Activated CD4-positive, alpha-beta T cell treated with anti-CD3 and anti-CD28 coated beads, Interleukin-2, amount 50 U/mL, for 16 hours (primary cell): ENCODE measurements around the gene PIEZO1.
A peak's percentile ranks its signal among the peaks of the same experiment; 100 is the strongest.
"Not testable (repeated sequence)": the region's sequence is repeated elsewhere in the genome, so short reads cannot be mapped to it uniquely, and the experiment has no call there.

Experiments used
- DNase-seq: peaks from one replicate; pipeline ENCODE4 v3.0.0-alpha.2; 2020

PIEZO1 gene, protein sequence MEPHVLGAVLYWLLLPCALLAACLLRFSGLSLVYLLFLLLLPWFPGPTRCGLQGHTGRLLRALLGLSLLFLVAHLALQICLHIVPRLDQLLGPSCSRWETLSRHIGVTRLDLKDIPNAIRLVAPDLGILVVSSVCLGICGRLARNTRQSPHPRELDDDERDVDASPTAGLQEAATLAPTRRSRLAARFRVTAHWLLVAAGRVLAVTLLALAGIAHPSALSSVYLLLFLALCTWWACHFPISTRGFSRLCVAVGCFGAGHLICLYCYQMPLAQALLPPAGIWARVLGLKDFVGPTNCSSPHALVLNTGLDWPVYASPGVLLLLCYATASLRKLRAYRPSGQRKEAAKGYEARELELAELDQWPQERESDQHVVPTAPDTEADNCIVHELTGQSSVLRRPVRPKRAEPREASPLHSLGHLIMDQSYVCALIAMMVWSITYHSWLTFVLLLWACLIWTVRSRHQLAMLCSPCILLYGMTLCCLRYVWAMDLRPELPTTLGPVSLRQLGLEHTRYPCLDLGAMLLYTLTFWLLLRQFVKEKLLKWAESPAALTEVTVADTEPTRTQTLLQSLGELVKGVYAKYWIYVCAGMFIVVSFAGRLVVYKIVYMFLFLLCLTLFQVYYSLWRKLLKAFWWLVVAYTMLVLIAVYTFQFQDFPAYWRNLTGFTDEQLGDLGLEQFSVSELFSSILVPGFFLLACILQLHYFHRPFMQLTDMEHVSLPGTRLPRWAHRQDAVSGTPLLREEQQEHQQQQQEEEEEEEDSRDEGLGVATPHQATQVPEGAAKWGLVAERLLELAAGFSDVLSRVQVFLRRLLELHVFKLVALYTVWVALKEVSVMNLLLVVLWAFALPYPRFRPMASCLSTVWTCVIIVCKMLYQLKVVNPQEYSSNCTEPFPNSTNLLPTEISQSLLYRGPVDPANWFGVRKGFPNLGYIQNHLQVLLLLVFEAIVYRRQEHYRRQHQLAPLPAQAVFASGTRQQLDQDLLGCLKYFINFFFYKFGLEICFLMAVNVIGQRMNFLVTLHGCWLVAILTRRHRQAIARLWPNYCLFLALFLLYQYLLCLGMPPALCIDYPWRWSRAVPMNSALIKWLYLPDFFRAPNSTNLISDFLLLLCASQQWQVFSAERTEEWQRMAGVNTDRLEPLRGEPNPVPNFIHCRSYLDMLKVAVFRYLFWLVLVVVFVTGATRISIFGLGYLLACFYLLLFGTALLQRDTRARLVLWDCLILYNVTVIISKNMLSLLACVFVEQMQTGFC (N-terminal part only)

DNA sequence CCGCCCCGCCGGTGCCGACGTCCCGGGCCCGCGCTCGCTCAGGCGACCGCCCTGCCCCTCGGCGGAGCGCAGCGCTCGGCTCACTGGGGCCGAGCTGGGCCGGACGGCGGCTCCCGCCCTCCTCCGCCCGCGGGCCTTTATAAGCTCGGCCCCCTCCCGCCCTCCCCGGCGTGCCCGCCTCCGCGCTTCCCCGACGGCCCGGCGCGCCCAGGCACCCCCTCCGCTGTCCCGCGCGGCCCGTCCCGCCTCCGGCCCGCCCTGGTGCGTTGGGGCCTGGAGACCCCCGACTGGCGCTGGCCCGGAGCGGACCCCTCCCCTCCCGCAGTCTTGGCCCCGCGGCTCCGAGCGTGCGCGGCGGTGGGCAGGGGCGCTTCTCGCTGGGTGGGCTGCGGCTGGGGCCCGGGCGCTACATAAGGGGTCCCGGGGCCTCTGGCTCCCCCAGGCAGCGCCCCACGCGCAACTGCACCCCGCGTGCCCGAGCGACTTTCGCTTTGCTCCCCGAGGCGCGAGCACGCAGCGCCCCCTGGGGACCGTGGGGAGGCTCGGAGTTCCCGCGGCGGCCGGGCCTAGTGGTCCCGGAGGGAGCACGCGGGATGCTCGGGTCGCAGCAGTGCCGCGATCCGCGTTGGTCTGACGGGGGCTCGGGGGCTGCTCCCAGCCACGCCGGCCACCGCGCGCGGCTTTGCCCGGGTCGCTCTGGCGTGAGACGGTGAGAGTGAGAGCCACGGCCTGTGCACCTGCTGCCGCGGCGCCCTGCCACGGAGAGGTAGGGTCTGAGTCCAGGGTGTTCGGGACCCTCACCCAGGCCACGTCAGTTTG lies at the start of gene PIEZO1:
Gene PIEZO1 (minus strand): TSS at position 115 of the 819 bp plus-strand sequence. CDS start 256 bp downstream, outside the sequence.
- peak; percentile 75 for DNase-seq

DNA sequence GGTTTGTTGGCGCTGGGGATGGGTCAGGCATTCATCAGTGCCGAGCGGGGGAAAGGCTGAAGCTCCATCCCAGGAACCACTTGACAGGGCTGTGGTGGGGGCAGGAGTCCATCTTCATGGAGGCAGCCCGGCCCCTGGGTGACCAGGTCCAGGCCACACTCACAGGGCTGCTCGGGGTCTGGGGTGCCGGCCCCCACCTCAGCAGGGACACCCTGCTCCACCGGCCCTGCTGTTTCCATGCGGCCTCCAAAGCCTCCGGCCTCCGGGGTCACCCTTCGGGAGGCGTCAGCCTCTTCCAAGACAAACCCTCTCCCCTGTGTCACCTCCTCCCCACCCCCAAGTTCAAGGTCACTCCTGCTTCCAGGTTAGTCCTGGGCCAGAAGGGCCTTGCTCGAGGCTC lies 49.6 kb upstream of the PIEZO1 start:
- no peak for DNase-seq

DNA sequence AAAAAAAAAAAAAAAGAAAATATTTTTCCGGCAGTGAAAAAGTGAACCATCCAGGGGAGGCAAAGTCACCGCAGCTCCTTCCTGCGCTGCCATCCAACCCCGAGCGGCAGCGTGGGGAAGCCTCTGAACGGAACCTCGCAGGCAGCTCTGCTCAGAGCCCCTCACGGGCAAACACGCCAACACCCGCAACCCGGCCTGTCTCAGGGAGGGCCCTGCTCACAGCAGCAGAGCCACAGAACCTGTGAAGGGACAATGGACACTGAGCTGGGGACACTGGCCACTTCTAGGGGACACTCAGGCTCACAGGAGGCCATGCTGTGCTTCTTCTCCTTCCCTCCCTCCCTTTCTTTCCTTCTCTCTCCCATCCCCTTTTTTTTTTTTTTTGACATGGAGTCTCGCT lies 48.1 kb upstream of the PIEZO1 start:
- no peak for DNase-seq

DNA sequence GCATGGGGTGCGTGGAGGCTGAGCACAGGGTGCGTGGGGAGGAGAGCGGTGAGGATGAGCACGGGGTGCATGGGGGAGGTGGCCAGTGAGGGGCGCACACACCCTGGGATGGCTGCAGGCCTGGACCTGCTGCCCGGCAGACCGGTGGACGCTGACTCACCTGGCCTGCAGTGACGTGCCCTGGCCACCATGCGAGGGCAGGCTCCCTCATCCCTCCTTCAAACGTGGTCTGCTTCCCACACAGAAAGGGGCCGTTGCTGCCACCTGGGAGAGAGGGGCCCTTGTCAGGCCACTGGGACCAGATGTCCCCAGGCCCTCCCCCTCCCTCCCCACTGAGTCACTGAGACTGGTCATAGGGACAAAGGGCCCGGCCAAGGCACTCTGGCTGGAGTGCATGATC lies 46.8 kb upstream of the PIEZO1 start:
- no peak for DNase-seq

DNA sequence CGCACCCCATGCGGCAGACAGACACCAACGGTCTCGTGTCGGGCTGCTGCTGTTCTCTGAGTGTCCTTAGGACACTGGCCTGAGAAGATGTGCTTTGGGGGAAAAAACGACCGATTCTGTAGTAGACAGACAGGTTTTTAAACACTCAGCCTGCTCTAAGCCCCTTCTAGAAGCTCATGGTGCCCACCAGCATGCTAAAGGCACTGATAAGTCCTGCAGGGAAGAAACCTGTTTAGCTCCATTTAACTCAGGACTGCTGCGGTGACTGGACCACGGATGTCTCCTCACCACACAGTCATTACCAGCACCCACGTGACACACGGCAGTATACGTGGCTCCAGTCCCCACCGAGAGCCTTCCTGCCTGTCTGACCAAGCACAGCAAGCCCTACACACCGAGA lies 45.8 kb upstream of the PIEZO1 start:
- DNase-seq, result no peak

DNA sequence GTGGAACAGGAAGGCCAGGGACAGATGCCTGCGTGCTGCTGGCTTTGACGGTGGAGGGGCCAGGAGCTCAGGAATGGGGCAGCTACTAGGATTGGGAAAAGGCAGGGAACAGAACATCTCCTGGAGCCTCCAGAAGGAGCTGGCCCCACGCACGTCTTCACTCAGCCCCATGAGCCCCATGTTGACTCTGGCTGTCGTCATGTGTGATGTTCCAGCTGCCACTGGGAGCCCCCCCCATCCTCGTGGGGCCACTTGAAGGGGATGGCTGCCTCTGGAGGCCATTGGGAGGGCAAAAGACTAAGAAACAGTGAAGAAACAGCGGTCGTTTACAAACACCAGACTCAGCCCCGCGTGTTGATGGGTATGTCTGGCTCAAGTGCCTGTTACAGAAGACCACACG lies 45.2 kb upstream of the PIEZO1 start:
- no peak for DNase-seq

DNA sequence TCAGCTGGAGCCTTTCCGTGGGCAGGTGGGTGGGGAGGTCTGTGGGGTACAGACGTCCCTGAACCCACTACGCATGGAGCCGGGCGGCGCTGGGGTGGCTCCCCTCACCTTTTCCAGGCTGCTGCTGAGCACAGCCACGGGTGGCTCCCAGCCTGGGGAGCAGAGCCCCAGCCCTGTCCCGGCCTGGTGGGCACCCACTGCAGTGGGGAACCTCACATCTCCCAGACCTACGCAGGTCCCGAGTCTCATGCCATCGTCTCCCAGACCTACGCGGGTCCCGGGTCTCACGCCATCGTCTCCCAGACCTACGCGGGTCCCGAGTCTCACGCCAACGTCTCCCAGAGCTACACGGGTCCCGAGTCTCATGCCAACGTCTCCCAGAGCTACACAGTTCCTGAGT lies 43.7 kb upstream of the PIEZO1 start:
- no peak for DNase-seq

DNA sequence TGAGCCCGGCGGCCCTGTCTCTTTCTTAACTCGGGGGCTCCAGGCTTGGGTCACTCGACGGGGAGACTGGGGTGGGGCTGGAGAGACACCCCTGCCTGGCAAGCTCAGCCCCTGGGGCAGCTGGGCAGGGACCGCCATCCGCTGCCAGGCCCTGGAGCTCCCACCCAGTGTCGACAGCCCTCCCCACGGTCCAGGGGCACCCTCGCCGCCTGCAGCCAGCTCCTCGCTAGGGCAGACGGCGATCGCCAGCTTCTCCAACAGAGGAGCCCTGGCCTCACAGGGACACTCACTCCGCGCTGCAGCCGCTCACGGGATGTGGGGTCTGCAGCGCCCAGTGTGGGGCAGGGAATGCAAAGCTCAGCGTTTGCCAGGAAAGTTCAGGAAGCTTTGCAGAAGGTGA lies 42.7 kb upstream of the PIEZO1 start:
- DNase-seq, result no peak

DNA sequence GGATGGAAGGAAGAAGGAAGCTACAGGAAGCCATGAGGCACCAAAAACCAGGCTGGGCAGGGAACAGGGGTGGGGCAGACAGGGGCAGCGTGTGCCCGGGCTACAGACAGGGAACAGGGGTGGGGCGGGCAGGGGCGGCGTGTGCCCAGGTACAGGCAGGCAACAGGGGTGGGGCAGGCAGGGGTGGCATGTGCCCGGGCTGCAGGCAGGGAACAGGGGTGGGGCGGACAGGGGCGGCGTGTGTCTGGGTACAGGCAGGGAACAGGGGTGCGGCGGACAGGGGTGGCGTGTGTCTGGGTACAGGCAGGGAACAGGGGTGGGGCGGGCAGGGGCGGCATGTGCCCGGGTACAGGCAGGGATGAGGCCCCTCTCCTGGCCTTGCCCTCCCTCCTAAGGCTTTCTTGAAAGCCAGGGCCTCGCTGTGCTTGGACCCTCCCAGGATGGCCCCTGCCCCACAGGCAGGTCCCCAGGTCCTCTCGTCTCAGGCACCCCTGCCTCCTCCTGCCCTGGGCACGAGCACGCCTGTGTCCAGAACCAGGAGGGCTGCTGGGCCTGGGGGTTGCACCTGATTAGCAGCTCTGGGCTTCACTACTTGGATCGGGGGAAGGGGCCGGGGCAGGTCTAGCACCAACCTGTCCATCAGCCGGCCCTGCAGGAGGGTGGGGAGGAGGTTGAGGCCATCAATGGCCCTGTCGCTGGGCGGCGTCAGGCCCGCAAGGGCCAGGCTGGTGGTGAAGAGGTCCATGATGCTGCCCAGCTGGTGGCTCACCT lies 41.2 kb upstream of the PIEZO1 start:
- DNase-seq, result no peak

DNA sequence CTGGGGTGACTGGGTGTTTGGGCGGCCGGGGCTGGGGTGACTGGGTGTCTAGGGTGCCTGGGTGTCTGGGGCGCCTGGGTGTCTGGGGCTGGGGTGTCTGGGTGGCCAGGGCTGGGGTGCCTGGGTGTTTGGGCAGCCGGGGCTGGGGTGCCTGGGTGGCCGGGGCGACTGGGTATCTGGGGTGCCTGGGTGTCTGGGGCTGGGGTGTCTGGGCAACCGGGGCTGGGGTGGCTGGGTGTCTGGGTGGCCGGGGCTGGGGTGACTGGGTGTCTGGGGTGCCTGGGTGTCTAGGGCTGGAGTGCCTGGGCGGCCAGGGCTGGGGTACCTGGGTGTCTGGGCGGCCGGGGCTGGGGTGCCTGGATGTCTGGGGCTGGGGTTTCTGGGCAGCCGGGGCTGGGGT lies 40.1 kb upstream of the PIEZO1 start:
- DNase-seq, result no peak

DNA sequence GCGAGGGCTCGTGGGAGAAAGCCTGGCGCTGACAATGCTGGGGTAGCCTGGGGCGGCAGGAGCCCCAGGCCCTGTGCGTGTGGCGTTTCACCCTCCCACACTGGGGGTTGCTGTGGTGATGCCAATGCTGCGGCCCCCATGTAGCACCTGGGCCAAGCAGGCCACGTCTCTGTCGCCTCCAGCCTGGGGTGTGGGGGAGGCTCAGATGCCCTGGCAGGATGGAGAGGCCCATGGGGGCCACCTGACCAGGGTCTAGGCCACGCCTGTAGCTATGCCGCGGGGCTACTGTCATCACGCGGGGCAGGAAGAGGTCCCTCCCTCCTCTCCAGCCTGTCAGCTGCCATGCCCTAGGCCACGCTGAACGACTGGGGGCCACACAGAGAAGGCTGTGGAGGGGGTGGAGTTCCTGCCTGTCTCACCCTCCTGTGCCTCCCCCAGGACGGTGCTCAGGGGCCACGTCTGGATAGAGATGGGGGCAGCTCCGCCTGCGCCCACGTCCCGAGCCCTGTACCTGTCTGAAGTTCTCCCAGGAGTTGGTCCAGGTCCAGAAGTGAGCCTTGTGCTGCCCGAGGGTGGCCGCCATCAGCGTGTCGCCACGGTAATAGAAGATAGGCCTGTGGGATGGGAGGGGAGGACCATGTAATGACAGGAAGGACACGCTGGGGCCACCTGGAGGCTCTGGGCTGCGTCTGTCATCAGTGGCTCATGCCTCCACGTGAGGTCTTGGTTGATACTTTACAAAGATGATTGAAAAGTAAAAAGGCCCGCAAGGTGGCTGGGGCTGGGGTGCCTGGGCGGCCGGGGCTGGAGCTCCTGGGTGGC lies 39.4 kb upstream of the PIEZO1 start:
- DNase-seq, result no peak

DNA sequence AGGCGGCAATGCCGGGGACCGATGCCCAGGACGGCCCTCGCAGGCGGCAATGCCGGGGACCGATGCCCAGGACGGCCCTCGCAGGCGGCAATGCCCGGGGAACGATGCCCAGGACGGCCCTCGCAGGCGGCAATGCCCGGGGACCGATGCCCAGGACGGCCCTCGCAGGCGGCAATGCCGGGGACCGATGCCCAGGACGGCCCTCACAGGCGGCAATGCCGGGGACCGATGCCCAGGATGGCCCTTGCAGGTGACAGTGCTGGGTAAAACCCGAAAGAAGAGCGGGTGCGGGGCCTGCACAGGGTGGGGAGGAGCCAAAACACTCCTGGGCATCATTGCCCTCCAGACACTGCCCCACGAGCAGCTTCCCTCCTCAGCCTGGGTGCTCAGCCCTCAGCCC lies 38.6 kb upstream of the PIEZO1 start:
- DNase-seq, result not testable (repeated sequence)

DNA sequence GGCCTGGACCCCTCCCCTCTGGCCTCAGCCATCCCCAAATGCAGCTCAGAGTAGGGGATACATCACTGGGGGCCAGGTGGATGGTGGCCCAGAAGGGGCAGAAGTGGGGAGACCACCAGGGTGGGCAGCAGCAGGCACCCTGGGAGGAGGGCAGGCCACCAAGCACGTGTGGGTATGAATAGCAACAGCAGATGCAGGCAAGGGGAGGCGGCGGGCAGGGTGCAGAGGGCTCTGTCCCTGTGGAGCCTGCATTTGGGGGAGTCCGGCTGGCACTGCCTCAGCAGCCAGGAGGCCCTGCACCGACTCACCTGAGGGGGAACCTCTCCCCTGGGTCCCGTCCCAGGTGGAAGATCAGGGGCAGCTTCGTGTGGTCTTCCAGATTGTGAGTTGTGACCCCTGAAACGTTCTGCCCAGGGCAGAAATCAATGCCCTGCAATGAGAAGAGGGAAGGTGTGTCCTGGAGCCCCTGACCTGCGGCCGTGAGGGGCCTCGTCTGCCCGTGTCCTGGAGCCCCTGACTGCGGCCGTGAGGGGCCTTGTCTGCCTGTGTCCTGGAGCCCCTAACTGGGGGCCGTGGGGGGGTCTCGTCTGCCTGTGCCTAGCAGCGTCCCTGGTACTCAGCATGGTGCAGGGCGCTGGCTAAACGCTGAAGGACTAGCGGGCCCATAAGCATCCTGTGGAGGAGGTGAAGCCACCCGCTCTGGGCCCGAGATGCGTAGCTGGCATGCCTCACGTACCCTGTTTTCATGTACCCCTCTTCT lies 37.4 kb upstream of the PIEZO1 start:
- DNase-seq, result no peak

DNA sequence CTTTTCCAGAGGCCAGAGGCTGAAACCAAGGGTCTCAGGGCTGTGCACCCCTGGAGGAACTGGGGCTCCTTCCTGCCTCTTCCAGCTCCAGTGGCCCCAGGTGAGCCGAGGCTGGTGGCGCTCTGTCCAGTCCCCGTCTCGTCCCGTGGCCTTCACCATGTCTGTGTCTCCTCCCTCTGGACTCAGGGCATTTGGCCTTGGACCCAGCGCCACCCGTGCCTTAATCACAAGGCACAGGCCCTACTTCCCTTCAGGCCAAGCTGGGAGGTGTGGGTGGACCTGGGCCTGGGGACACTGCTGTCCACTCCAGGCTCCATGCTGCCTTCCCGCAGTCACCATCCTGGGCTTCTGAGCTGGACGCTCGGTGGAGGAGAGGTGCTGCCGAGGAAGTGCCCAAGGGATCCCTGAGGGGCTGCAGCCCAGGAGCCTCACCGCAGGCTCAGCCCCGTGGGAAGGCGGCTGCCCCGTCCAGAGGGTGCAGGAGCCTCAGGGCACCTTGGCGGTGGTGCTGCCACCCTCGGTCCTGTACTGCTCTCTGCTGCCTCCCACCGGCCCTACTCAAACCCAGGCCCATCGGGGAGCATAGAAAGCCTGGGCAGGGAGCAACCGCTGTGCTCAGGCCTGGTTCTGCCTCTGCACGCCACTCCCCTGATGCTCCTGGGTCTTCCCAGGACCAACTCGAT lies 36.3 kb upstream of the PIEZO1 start:
- no peak for DNase-seq

DNA sequence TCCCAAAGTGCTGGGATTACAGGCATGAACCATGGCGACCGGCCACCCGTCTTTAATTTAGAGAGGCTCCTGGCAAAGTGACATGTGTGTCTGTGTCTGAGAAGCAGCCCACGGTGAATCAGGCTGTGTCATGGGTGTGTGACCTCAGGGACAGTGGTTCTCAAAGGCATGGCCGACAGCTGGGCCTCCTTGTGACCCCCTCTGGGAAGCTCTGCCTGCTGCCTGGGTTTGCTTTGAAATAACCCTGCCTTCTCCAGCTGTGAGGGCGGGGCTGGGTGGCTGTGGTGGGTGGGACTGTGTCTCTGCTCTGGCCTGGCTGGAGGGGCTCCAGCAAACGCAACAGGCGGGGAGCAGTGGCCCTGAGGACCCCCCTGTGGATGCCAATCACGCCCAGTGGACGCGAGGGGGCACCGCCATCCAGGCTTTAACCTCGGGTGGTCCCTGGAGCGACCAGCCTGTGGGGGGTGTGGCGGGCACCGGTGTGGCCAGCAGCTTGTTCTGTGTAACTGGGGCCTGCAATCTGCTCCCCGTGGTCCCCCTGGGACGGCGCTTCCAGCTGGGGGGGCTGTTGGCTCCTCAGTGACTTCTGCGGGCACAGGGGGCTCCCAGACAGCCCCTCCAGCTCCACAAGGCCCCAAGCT lies 35.5 kb upstream of the PIEZO1 start:
- DNase-seq, result no peak

DNA sequence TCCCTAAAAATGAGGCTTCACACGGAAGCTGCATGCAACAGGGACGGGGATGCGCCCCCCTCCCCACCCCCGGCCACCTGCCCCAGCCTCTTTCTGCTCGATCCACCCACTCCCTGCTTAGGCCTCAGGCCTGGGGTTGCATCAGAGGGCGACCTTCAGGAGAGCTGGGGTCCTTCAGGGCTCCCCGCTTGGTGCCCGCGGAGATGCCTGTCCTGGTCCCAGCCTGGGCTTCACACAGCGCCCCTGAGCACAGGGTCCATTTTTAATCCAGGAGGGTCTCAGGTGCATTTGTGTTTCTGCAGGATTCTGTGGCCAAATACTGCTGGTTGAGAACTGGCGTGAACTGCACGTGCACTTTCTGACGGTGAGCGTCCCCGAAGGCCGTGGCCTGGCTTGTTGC lies 34.1 kb upstream of the PIEZO1 start:
- no peak for DNase-seq

DNA sequence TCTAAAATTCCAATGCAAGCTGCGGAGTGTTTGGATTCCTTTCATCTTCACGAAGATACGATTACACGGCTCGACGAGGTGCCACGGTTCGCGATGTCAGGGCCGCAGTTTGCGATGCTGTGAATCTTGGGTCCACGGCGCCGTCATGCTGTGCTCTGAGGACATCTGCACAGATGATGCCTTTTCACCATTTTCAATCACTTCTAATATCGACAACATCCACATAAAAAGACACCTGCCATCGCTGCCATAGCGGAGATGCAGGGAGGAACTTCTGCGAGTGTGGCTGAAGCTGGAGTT lies 33.5 kb upstream of the PIEZO1 start:
- DNase-seq, result no peak

DNA sequence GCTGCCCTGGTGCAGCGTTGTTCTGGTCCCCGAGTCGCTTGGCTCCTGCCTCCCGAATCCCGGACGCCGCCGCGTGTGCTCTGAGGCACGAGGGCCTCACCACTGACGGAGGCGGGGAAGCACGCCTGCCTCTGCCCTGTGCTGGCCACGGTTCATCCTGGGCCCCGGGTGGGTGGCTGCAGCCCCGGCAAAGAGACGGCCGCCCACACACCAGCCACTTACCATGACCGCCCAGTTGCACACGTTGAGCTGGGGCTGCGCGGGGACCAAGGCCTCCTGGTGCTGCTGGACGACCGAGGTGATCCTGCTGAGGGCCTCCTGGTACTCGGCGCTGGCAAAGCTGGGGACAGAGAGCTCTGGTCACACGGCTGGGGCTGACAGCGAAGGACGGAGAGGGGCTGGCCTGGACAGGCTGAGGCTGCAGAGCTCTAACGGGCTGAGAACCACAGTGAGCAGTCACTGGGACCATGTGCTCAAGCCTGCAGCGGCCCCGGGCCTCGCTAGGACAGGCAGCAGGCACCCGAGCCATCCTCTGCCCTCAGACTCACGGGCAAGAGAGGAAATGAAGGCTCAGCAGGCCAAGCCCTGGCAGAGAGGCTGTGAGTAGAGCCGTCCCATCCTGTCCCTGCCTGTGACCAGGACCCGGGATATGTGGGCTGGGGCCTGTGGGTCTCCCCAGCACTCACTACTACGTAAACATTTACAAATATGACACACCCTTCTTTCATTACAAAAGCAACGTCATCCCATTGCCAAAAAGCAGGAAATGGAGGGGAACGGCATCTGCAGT lies 33.0 kb upstream of the PIEZO1 start:
- no peak for DNase-seq
